ACC112 (cell line): ENCODE data around the gene SALL3.

Experiments
- H2AFZ ChIP-seq: fragments of 200-600 bp; sonication (generic); one replicate; pipeline ENCODE4 v1.6.0; 2017; ENCODE audit warnings: antibody characterized with exemption, low read length; ENCODE audit not compliant: unreplicated experiment
- H3K27ac ChIP-seq: fragments of 200-600 bp; sonication (generic); 2 replicates; pipeline ENCODE4 v1.5.1; 2014; ENCODE audit warnings: low read depth, mild to moderate bottlenecking, antibody characterized with exemption, low read length, moderate library complexity
- H3K27me3 ChIP-seq: fragments of 200-600 bp; sonication (generic); 2 replicates; pipeline ENCODE4 v1.6.1; 2014; ENCODE audit warnings: mild to moderate bottlenecking, antibody characterized with exemption, low read length, moderate library complexity, mixed read lengths; ENCODE audit not compliant: insufficient read depth
- H3K36me3 ChIP-seq: fragments of 200-600 bp; sonication (generic); 2 replicates; pipeline ENCODE4 v1.6.1; 2016; ENCODE audit warnings: mild to moderate bottlenecking, antibody characterized with exemption, low read length, moderate library complexity, mixed read lengths; ENCODE audit not compliant: insufficient read depth
- H3K4me1 ChIP-seq: fragments of 200-600 bp; sonication (generic); one replicate; pipeline ENCODE4 v1.6.1; 2016; ENCODE audit warnings: low read length, mixed read lengths; ENCODE audit not compliant: insufficient read depth, unreplicated experiment, control insufficient read depth
- H3K4me3 ChIP-seq: fragments of 200-600 bp; sonication (generic); 2 replicates; pipeline ENCODE4 v1.5.1; 2014; ENCODE audit warnings: mild to moderate bottlenecking, low read depth, low read length
- H3K79me2 ChIP-seq: fragments of 200-600 bp; sonication (generic); one replicate; pipeline ENCODE4 v1.6.0; 2016; ENCODE audit warnings: low read length; ENCODE audit not compliant: control insufficient read depth, unreplicated experiment, insufficient read depth

Gene SALL3

DNA sequence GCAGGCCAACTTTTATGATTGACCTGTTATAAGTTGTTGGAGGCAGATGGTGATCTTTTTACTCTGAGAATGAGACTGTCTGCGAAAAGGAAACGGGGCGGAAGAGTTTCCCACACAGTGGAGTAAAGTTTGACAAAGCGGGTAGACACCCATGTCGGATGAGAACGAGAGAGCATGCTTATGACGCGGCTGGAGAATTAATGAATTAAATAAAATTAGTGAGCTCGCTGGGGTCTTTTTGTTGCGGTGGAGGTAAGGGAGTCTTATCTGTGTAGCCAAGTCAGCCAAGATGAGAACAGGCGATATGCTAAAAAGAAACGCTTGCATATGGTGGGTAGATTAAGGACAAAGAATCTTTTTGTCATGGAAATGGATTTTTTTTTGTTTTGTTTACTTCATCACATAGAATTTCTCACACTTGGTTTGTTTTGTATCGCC, 1.8 kb downstream of the SALL3 start:
- H3K79me2 ChIP-seq: no peaks in the 10 kb centered on the region
- no peaks in the 10 kb centered on the region for H3K4me1 ChIP-seq
- no peak overlapping the region for H2AFZ ChIP-seq
- no peaks in the 10 kb centered on the region for H3K36me3 ChIP-seq
- H3K4me3 ChIP-seq: no peak overlapping the region
- H3K27me3 ChIP-seq: peaks cover 90% of the 10 kb centered on the region
- H3K27ac ChIP-seq: no peak overlapping the region

DNA sequence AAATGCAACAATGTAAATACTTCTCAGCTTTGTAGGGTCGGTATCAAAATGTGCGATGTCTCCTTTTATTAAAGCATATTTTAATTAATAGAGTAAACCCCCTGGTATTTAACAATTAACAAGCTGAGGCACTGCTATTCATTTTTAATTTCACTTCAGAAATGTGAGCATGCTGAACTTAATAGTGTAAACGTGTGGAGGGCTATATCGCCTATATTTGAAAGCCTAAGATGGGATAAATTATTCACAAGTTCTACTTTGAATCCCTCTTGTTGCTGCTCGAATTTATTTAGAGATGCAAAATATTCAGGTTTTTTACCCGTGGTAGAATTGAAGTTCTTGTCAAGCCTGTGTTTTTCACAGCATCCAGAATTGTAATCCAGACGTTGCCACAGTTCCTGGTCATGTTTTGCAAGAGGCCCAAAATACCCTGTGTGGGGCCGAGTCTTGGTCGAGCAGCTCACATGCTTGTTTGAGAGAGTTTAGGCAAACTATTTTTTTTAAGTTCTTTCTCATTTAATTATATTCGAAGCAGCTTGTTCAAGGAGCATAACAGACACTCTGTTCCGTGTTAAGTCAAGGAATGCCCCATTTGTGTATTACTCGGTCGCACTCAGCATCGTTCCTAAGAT, 2.5 kb downstream of the SALL3 start:
- H3K27me3 ChIP-seq: peaks cover 90% of the 10 kb centered on the region
- H3K36me3 ChIP-seq: no peaks in the 10 kb centered on the region
- H3K4me1 ChIP-seq: no peaks in the 10 kb centered on the region
- H3K4me3 ChIP-seq: no peak overlapping the region
- no peak overlapping the region for H3K27ac ChIP-seq
- H3K79me2 ChIP-seq: no peaks in the 10 kb centered on the region
- no peak overlapping the region for H2AFZ ChIP-seq

DNA sequence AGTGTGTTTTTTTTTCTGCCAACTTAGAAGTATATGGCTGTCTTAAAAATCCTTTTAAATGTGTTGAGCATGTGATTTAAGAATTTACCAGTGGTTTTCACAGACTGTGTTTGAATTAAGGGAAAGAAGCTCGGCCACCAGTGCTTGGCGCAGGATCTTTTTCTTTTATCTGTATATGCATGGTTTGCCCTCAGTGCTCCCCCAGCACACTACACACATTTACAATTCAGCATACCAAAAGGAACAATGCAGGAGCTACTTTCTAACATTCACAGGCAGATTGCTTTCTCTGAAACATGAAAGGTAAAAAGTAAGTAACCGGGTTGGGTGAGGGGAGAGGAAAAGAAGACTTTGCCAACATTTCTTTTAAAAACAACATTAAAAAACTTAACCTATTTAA, 3.9 kb downstream of the SALL3 start:
- Histone ChIP-seq H3K4me3 (no peak overlapping the region), H2AFZ (no peak overlapping the region), H3K79me2 (no peaks in the 10 kb centered on the region), H3K27me3 (peaks cover 89% of the 10 kb centered on the region), H3K27ac (no peak overlapping the region), H3K36me3 (no peaks in the 10 kb centered on the region), H3K4me1 (no peaks in the 10 kb centered on the region)

DNA sequence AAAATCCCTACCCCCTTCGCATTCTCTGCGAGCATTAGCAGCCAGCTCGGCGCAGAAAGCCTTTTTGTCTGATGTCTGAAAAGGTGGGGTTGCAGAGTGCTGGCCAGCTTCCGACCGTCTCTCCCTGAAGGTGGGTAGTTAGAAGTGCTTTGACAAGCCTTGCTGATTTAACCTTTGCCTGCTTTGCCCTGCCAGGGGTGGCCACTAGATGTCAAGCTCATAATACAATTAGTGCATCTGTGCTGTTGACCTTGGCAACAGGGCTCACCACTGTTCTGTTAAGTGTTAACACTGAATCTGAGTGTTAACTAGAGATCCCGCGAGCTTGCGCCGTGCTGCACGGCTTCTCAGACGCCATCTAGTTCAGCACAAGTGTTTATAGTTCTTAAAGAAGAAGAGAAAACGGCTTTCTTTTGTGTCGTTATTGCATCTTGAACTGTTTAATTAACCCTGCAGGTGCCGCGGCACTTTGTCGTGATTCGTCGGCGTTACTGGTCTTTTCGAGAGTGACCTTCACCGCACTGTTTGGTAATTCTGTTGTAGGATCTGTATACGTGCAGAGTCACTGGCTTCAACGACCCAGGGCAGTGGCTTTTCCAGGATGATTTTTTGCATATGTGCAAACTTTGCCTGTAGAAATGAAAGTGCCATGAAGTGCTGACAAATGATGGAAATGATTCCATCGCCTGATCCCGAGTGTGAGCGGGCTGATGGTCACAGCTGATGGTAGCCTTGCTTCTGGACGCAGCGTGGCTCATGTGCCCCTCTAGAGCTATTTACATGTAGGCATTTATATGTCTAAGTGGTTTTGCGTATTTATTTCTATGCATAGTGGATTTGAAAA, 5.5 kb downstream of the SALL3 start:
- Histone ChIP-seq H3K27me3 (peaks cover 91% of the 10 kb centered on the region), H3K79me2 (no peaks in the 10 kb centered on the region), H3K27ac (no peak overlapping the region), H3K36me3 (no peaks in the 10 kb centered on the region), H3K4me3 (no peak overlapping the region), H3K4me1 (no peaks in the 10 kb centered on the region), H2AFZ (no peak overlapping the region)

DNA sequence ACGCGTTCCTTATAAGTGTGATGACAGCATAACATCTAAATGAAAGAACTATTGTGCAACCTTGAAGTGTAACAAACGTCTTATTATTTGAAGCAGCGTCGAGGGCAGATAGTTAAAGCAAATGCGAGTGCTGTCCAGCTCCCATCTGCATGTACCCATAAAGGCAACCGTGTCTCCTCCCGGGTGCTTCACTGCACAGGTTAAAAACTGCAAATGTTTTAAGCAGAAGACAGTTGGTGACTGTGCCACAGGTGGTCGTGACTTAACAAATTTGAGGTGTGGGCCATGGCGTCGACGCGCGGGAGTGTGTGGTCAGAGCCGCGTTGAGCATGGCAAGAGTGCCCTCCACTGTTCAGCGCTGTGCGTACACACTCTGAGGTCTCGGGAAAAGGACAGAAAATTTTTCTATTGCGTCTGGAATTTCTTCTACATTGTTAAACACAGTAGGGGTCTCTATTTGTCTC, 6.4 kb downstream of the SALL3 start:
- Histone ChIP-seq H3K27ac (no peak overlapping the region), H3K27me3 (peaks cover 82% of the 10 kb centered on the region), H3K36me3 (no peaks in the 10 kb centered on the region), H2AFZ (no peak overlapping the region), H3K79me2 (no peaks in the 10 kb centered on the region), H3K4me1 (no peaks in the 10 kb centered on the region), H3K4me3 (no peak overlapping the region)

DNA sequence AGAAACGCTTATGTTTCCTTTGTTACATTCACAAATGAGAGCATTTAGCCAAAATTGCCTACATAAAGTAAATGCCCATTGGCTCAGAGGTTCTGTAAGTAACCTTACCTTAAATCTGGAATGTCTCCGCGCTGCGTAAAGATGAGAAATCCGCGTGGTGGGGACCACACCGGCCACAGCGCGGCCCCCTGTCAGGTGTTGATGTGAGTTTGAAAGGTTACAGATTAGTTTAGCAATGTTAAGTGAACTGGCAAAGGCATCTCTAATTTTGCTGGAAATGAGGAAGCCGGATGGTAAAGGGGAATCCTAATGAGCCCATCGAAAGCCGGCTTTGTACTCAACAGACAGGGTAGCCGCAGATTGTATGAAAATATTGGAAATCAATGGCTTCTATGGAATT, 11.8 kb downstream of the SALL3 start:
- Histone ChIP-seq H3K27me3 (peaks cover 28% of the 10 kb centered on the region), H3K36me3 (no peaks in the 10 kb centered on the region), H3K4me3 (no peak overlapping the region), H3K27ac (no peak overlapping the region), H2AFZ (no peak overlapping the region), H3K4me1 (no peaks in the 10 kb centered on the region), H3K79me2 (no peaks in the 10 kb centered on the region)

DNA sequence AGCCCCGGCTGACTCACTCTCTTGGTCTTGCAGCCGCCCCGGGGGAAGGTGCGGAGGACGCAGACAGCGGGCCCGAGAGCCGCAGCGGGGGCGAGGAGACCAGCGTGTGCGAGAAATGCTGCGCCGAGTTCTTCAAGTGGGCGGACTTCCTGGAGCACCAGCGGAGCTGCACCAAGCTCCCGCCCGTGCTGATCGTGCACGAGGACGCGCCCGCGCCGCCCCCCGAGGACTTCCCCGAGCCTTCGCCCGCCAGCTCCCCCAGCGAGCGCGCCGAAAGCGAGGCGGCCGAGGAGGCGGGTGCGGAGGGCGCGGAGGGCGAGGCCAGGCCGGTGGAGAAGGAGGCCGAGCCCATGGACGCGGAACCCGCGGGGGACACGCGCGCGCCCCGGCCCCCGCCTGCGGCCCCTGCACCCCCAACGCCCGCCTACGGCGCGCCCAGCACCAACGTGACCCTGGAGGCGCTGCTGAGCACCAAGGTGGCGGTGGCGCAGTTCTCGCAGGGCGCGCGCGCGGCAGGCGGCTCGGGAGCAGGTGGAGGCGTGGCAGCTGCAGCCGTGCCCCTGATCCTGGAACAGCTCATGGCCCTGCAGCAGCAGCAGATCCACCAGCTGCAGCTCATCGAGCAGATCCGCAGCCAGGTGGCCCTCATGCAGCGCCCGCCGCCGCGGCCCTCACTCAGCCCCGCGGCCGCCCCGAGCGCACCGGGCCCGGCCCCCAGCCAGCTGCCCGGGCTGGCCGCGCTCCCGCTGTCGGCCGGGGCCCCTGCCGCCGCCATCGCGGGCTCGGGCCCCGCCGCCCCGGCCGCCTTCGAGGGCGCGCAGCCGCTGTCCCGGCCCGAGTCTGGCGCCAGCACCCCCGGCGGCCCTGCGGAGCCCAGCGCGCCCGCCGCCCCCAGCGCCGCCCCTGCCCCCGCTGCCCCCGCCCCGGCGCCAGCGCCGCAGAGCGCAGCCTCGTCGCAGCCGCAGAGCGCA, 12.7 kb downstream of the SALL3 start:
- Histone ChIP-seq H3K4me1 (no peaks in the 10 kb centered on the region), H3K27ac (no peak overlapping the region), H2AFZ (no peak overlapping the region), H3K4me3 (no peak overlapping the region), H3K27me3 (peaks cover 19% of the 10 kb centered on the region), H3K36me3 (no peaks in the 10 kb centered on the region), H3K79me2 (no peaks in the 10 kb centered on the region)

DNA sequence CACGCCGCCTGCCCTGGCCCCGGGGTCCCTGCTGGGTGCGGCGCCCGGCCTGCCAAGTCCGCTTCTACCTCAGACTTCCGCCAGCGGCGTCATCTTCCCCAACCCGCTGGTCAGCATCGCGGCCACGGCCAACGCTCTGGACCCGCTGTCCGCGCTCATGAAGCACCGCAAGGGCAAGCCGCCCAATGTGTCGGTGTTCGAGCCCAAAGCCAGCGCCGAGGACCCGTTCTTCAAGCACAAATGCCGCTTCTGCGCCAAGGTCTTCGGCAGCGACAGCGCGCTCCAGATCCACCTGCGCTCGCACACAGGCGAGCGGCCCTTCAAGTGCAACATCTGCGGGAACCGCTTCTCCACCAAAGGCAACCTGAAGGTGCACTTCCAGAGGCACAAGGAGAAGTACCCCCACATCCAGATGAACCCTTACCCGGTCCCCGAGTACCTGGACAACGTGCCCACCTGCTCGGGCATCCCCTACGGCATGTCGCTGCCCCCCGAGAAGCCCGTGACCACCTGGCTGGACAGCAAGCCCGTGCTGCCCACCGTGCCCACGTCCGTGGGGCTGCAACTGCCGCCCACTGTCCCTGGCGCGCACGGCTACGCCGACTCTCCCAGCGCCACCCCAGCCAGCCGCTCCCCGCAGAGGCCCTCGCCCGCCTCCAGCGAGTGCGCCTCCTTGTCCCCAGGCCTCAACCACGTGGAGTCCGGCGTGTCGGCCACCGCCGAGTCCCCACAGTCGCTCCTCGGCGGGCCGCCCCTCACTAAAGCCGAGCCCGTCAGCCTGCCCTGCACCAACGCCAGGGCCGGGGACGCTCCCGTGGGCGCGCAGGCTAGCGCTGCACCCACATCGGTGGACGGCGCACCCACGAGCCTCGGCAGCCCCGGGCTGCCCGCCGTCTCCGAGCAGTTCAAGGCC, 13.7 kb downstream of the SALL3 start:
- Histone ChIP-seq H3K27me3 (peaks cover 10% of the 10 kb centered on the region), H3K4me1 (no peaks in the 10 kb centered on the region), H3K36me3 (no peaks in the 10 kb centered on the region), H3K79me2 (no peaks in the 10 kb centered on the region), H3K27ac (no peak overlapping the region), H2AFZ (no peak overlapping the region), H3K4me3 (no peak overlapping the region)

DNA sequence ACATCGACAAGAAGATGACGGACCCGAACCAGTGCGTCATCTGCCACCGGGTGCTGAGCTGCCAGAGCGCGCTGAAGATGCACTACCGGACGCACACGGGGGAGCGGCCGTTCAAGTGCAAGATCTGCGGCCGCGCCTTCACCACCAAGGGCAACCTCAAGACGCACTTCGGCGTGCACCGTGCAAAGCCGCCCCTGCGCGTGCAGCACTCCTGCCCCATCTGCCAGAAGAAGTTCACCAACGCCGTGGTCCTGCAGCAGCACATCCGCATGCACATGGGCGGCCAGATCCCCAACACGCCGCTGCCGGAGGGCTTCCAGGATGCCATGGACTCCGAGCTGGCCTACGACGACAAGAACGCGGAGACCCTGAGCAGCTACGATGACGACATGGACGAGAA, 14.4 kb downstream of the SALL3 start:
- Histone ChIP-seq H2AFZ (no peak overlapping the region), H3K4me3 (no peak overlapping the region), H3K27ac (no peak overlapping the region), H3K79me2 (no peaks in the 10 kb centered on the region), H3K27me3 (peaks cover 4% of the 10 kb centered on the region; the same call in 1 of the 2 replicates), H3K36me3 (no peaks in the 10 kb centered on the region), H3K4me1 (no peaks in the 10 kb centered on the region)
